Loucy (cell line): Measurements from ENCODE around the gene IGF2R.

Experiments
- H2AFZ ChIP-seq: fragments of 200-600 bp; sonication (generic); 2 replicates; pipeline ENCODE4 v1.6.0; 2016; ENCODE audit warnings: antibody characterized with exemption, mild to moderate bottlenecking, low read length, moderate library complexity
- H3F3A ChIP-seq: fragments of 200-600 bp; 2 replicates; pipeline ENCODE4 v1.6.0; 2016; ENCODE audit warnings: antibody characterized with exemption, low read depth, mild to moderate bottlenecking
- H3K27me3 ChIP-seq: fragments of 200-600 bp; sonication (generic); 2 replicates; pipeline ENCODE4 v1.6.1; 2014; ENCODE audit warnings: low read length, mild to moderate bottlenecking; ENCODE audit not compliant: insufficient read depth, poor library complexity, severe bottlenecking
- H3K36me3 ChIP-seq: fragments of 200-600 bp; sonication (generic); 2 replicates; pipeline ENCODE4 v1.6.1; 2016; ENCODE audit warnings: low read length; ENCODE audit not compliant: insufficient read depth
- H3K4me1 ChIP-seq: fragments of 200-600 bp; sonication (generic); 2 replicates; pipeline ENCODE4 v1.5.1; 2014; ENCODE audit warnings: low read length, mild to moderate bottlenecking; ENCODE audit not compliant: insufficient read depth, poor library complexity, severe bottlenecking
- H3K4me2 ChIP-seq: fragments of 200-600 bp; sonication (generic); 2 replicates; pipeline ENCODE4 v1.6.0; 2014; ENCODE audit warnings: antibody characterized with exemption, low read length, low read depth, mild to moderate bottlenecking; ENCODE audit not compliant: poor library complexity, severe bottlenecking
- H3K4me3 ChIP-seq: fragments of 200-600 bp; sonication (generic); 2 replicates; pipeline ENCODE4 v1.5.1; 2014; ENCODE audit warnings: low read length, mild to moderate bottlenecking, mixed read lengths; ENCODE audit not compliant: poor library complexity, severe bottlenecking
- H3K79me2 ChIP-seq: fragments of 200-600 bp; sonication (generic); 2 replicates; pipeline ENCODE4 v1.6.1; 2014; ENCODE audit warnings: low read length; ENCODE audit not compliant: insufficient read depth
- H3K9ac ChIP-seq: fragments of 200-600 bp; sonication (generic); 2 replicates; pipeline ENCODE4 v1.6.0; 2014; ENCODE audit warnings: mild to moderate bottlenecking, low read depth, low read length, moderate library complexity; ENCODE audit not compliant: poor library complexity, severe bottlenecking
- H3K9me2 ChIP-seq: fragments of 200-600 bp; sonication (generic); replicated peaks from 2 replicates; pipeline ENCODE4 v1.6.1; 2016; ENCODE audit warnings: low read depth, low read length, mixed read lengths
- H3K9me3 ChIP-seq: fragments of 200-600 bp; sonication (generic); 2 replicates; pipeline ENCODE4 v1.6.1; 2014; ENCODE audit warnings: mild to moderate bottlenecking, antibody characterized with exemption, low read length, low read depth; ENCODE audit not compliant: insufficient read depth
- H4K20me1 ChIP-seq: fragments of 200-600 bp; sonication (generic); 2 replicates; pipeline ENCODE4 v1.6.0; 2014; ENCODE audit warnings: antibody characterized with exemption, low read length, mild to moderate bottlenecking; ENCODE audit not compliant: insufficient read depth, poor library complexity, severe bottlenecking
- CTCF ChIP-seq: fragments of 200-600 bp; sonication (generic); conservative IDR thresholded peaks from 2 replicates; pipeline ENCODE4 v1.5.1; 2014; ENCODE audit warnings: mild to moderate bottlenecking, antibody characterized with exemption, low read length
- EZH2phosphoT487 ChIP-seq: fragments of 200-600 bp; IDR thresholded peaks from 2 replicates; pipeline ENCODE4 v1.6.1; 2018; ENCODE audit warnings: antibody characterized with exemption, mild to moderate bottlenecking, moderate library complexity, borderline replicate concordance

IGF2R gene

GRCh38 chr6:159977255-159977903 is 8.5 kb downstream of the IGF2R start:
- TF ChIP-seq EZH2phosphoT487 (no peak), CTCF (no peak)
- no peak overlapping the region for H2AFZ ChIP-seq
- H3K9ac ChIP-seq: no peak overlapping the region
- H3K4me2 ChIP-seq: no peak overlapping the region
- H3K79me2 ChIP-seq: peaks cover 85% of the 10 kb centered on the region
- H4K20me1 ChIP-seq: peaks cover 64% of the 10 kb centered on the region
- H3K9me2 ChIP-seq: no peaks in the 10 kb centered on the region
- no peak overlapping the region for H3K4me3 ChIP-seq
- no peaks in the 10 kb centered on the region for H3K36me3 ChIP-seq
- no peaks in the 10 kb centered on the region for H3K9me3 ChIP-seq
- H3F3A ChIP-seq: no peaks in the 10 kb centered on the region
- H3K4me1 ChIP-seq: peaks cover 48% of the 10 kb centered on the region
- no peaks in the 10 kb centered on the region for H3K27me3 ChIP-seq

GRCh38 chr6:159977904-159978268 is 9.0 kb downstream of the IGF2R start:
- H3K9me3 ChIP-seq: no peaks in the 10 kb centered on the region
- no peak overlapping the region for H3K9ac ChIP-seq
- H3K9me2 ChIP-seq: no peaks in the 10 kb centered on the region
- H3K27me3 ChIP-seq: no peaks in the 10 kb centered on the region
- TF ChIP-seq CTCF (no peak), EZH2phosphoT487 (no peak)
- no peak overlapping the region for H3K4me2 ChIP-seq
- peaks cover 48% of the 10 kb centered on the region for H3K4me1 ChIP-seq
- no peak overlapping the region for H3K4me3 ChIP-seq
- H3K36me3 ChIP-seq: no peaks in the 10 kb centered on the region
- peaks cover 69% of the 10 kb centered on the region for H4K20me1 ChIP-seq
- H2AFZ ChIP-seq: no peak overlapping the region
- H3F3A ChIP-seq: no peaks in the 10 kb centered on the region
- H3K79me2 ChIP-seq: peaks cover 85% of the 10 kb centered on the region

GRCh38 chr6:159978291-159979135 is 9.6 kb downstream of the IGF2R start:
- Histone ChIP-seq H4K20me1 (peaks cover 70% of the 10 kb centered on the region), H3K36me3 (no peaks in the 10 kb centered on the region), H3K9me3 (no peaks in the 10 kb centered on the region), H3K4me2 (peak overlapping the region; percentile 47), H3K9me2 (no peaks in the 10 kb centered on the region), H3F3A (no peaks in the 10 kb centered on the region), H3K27me3 (no peaks in the 10 kb centered on the region), H3K4me3 (no peak overlapping the region), H2AFZ (no peak overlapping the region), H3K4me1 (peaks cover 50% of the 10 kb centered on the region), H3K79me2 (peaks cover 87% of the 10 kb centered on the region), H3K9ac (no peak overlapping the region)
- TF ChIP-seq EZH2phosphoT487 (no peak), CTCF (no peak)
